IPS-NIHi11 (cell line): ENCODE measurements around the gene MCTP2.
A peak's percentile ranks its signal among the peaks of the same experiment; 100 is the strongest.
"Not testable (repeated sequence)": the region's sequence is repeated elsewhere in the genome, so short reads cannot be mapped to it uniquely, and the experiment has no call there.

Source experiments
- DNase-seq: peaks from one replicate; pipeline ENCODE4 v3.0.0; 2012; ENCODE audit warnings: mixed read lengths, low spot score

MCTP2 gene

GRCh38 chr15:94455297-94455696 is 223.9 kb downstream of the MCTP2 start:
- DNase-seq, result no peak

GRCh38 chr15:94456226-94456625 is 224.9 kb downstream of the MCTP2 start:
- DNase-seq, result no peak

- DNase-seq, result no peak
Observed at GRCh38 chr15:94457661-94458060, 226.3 kb downstream of the MCTP2 start.

- no peak for DNase-seq
Observed at GRCh38 chr15:94460624-94461023, 229.3 kb downstream of the MCTP2 start.

GRCh38 chr15:94467034-94467433 is 235.7 kb downstream of the MCTP2 start:
- DNase-seq, result no peak

- no peak for DNase-seq
Observed at GRCh38 chr15:94470492-94470891, 239.1 kb downstream of the MCTP2 start.

GRCh38 chr15:94476686-94477085 is 245.3 kb downstream of the MCTP2 start:
- DNase-seq, result no peak

GRCh38 chr15:94477913-94478553 is 246.7 kb downstream of the MCTP2 start:
- DNase-seq, result no peak

- no peak for DNase-seq
Observed at GRCh38 chr15:94478763-94479162, 247.4 kb downstream of the MCTP2 start.

- DNase-seq, result no peak
Observed at GRCh38 chr15:94480289-94480834, 249.0 kb downstream of the MCTP2 start.

GRCh38 chr15:94485148-94485719 is 253.9 kb downstream of the MCTP2 start:
- no peak for DNase-seq

GRCh38 chr15:94487635-94488034 is 256.3 kb downstream of the MCTP2 start:
- no peak for DNase-seq

GRCh38 chr15:94493176-94493575 is 261.8 kb downstream of the MCTP2 start:
- DNase-seq, result no peak

GRCh38 chr15:94493586-94493985 is 262.2 kb downstream of the MCTP2 start:
- not testable (repeated sequence) for DNase-seq

GRCh38 chr15:94494732-94495131 is 263.4 kb downstream of the MCTP2 start:
- no peak for DNase-seq

GRCh38 chr15:94503293-94503692 is 271.9 kb downstream of the MCTP2 start:
- DNase-seq, result no peak

- DNase-seq, result no peak
Observed at GRCh38 chr15:94509259-94509658, 277.9 kb downstream of the MCTP2 start.

GRCh38 chr15:94522125-94522524 is 290.8 kb downstream of the MCTP2 start:
- DNase-seq, result no peak

GRCh38 chr15:94523873-94524272 is 292.5 kb downstream of the MCTP2 start:
- DNase-seq, result no peak

GRCh38 chr15:94524565-94524964 is 293.2 kb downstream of the MCTP2 start:
- DNase-seq, result no peak

- DNase-seq, result peak; percentile 50
Observed at GRCh38 chr15:94526071-94526689, 294.8 kb downstream of the MCTP2 start.

GRCh38 chr15:94532226-94532625 is 300.9 kb downstream of the MCTP2 start:
- no peak for DNase-seq
